ENCODE data around the gene SPEG. TPM values are rescaled to one million over a fixed set of nuclear protein-coding genes. Genes with fewer than 3 reads are reported as not detected.
"Not testable (repeated sequence)": the region's sequence is repeated elsewhere in the genome, so short reads cannot be mapped to it uniquely, and the experiment has no call there.

The SPEG gene
- total RNA-seq, 1 donor from 2014 or later, result 0.09 TPM

DNA sequence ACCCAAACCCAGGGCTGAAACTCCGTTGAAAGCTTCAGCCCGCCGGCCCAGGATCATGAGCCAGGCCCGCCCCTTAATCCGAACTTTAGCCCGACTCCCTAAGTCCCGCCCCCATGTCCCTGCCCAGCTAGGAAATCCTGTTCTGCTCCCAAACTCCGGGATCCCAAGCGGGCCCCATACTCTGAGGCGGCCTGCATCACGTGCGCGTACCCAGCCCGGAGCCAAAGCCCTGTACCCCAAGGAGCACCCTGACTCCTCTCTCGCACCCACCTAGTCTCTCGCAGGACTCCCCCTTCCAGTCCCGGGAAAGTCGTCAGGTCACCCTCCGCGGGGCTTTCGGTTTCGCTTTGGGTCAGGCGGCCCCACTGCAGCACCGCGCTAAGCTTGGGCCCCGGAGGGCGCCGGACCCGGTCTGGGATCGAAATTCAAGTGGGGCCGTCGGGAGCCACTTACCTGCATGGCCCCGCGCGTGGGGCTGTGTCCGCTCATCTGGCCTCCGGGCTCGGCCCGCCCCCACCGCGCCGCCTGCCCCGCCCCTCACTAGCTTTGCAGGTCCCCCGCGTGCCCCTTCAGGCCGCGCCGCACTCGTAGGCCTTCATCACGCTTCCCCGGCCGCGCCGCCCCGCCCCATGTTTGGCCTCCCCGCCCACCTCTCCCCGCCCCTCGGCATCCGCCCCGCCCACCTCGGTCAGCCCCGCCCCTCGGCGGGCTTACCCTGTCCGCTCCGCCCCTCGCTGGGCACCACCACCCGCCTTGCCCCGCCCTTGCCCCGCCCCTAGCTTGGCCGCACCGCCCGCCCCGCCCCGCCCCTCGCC, 47.1 kb upstream of the SPEG start, which contains the start of gene DNPEP:
TSS of gene DNPEP (minus strand) at position 607 of the 815 bp plus-strand sequence. CDS start at position 489, 118 bp downstream.
- Mint-ChIP-seq H3K4me3 (peak within 1 kb of the TSS; percentile 95), H3K4me1 (peaks cover 16% of the 10 kb centered on the region), H3K9me3 (no peaks in the 10 kb centered on the region), H3K27ac (peak within 1 kb of the TSS; percentile 93), H3K36me3 (ENCODE audit: low read depth) (peaks cover 47% of the 10 kb centered on the region), H3K27me3 (no peaks in the 10 kb centered on the region)
- CTCF ChIA-PET, result interaction anchor here (1.1 to 1.2 kb wide), 2 partner anchors 93 to 108 kb away, joined by 3 to 4 read pairs; partner anchors contain the start of gene DNAJB2
- TF ChIP-seq, protein P1, sequence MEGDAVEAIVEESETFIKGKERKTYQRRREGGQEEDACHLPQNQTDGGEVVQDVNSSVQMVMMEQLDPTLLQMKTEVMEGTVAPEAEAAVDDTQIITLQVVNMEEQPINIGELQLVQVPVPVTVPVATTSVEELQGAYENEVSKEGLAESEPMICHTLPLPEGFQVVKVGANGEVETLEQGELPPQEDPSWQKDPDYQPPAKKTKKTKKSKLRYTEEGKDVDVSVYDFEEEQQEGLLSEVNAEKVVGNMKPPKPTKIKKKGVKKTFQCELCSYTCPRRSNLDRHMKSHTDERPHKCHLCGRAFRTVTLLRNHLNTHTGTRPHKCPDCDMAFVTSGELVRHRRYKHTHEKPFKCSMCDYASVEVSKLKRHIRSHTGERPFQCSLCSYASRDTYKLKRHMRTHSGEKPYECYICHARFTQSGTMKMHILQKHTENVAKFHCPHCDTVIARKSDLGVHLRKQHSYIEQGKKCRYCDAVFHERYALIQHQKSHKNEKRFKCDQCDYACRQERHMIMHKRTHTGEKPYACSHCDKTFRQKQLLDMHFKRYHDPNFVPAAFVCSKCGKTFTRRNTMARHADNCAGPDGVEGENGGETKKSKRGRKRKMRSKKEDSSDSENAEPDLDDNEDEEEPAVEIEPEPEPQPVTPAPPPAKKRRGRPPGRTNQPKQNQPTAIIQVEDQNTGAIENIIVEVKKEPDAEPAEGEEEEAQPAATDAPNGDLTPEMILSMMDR (IDR thresholded peaks at IDR 0.05), result no peak
- peak; percentile 55 for ATAC-seq (ENCODE audit: low read depth)
- peak; percentile 92 for DNase-seq
- POLR2A ChIA-PET, result interaction anchor here (0.6 to 2.6 kb wide), 35 partner anchors 9 to 1171 kb away, joined by 3 to 20 read pairs (median 6); partner anchors contain the start of genes ABCB6, ARPC2, BCS1L and CHPF
- intact Hi-C loops (cut with micrococcal nuclease), result loop anchor here (1.0 to 10.0 kb wide), 19 partner anchors 93 to 1171 kb away; partner anchors contain the start of genes AAMP, ANKZF1, ARPC2 and ATG9A

DNA sequence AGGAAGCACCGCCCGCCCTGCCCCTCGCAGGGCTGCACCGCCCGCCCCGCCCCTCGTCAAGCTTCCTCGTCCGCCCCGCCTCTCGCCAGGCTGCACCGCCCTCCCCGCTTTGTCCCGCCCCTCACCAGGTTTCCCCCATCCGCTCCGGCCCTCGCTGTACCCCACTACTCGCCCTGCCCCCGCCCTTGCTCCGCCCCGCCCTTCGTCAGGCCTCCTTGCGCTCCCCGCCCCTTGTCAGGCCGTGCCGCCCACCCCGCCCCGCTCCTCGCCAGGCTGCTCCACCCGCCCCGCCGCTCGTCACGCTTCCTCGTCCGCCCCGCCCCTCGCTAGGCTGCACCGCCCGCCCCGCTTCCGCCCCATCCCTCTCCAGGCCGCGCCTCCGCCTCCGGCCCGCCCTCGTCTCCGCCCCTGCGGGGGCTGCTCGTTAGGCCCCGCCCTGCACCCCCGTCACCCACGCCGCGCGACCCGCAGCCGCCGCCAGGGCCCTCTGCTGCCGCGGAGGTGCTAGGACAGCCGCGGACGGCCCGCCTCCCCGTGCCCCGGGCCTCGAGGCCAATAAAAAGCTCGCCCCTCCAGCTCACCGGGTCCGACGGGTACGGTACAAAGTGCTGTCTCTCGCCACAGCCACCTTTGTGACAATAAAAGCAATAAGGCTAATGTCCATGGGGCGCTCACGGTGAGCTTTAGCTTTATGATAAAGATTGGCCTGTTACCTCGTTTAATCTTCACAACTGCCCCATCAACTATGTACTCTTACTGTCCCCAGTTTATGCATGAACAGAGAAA, 46.3 kb upstream of the SPEG start:
- intact Hi-C loops (cut with micrococcal nuclease), result loop anchor here (1.0 to 10.0 kb wide), 18 partner anchors 94 to 1172 kb away; partner anchors contain the start of genes AAMP, ANKZF1, ARPC2 and ATG9A
- DNase-seq (peak; percentile 99), ATAC-seq (ENCODE audit: low read depth) (peak; percentile 79)
- ChIA-PET POLR2A (interaction anchor here (0.6 to 2.6 kb wide), 34 partner anchors 10 to 1171 kb away, joined by 3 to 20 read pairs (median 6); partner anchors contain the start of genes ABCB6, ARPC2, BCS1L and CHPF), CTCF (interaction anchor here (0.6 to 1.5 kb wide), 8 partner anchors 15 to 228 kb away, joined by 3 to 5 read pairs (median 4); partner anchors contain the start of genes DNAJB2, GMPPA, NHEJ1 and TUBA4A)
- Mint-ChIP-seq H3K36me3 (ENCODE audit: low read depth) (peaks cover 40% of the 10 kb centered on the region), H3K4me1 (peaks cover 16% of the 10 kb centered on the region), H3K4me3 (peak overlapping the region; percentile 71), H3K27ac (peak overlapping the region; percentile 84), H3K9me3 (no peaks in the 10 kb centered on the region), H3K27me3 (peaks cover 4% of the 10 kb centered on the region)
- TF ChIP-seq, protein P1 (IDR thresholded peaks at IDR 0.05), result no peak

DNA sequence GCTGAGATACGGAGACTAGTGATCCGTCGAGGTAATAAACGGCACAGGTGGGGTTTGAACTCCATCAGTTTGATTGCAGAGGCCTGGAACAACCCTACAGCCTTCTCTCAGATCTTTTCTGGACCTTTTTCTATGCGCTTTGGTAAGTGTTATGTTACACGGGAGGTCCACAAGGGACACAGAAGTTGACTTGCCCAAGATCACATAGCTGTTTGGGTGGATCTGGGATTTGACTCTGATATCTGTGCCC, 45.8 kb upstream of the SPEG start:
- no peak for DNase-seq
- ATAC-seq (ENCODE audit: low read depth), result no peak
- Mint-ChIP-seq H3K36me3 (ENCODE audit: low read depth) (peaks cover 34% of the 10 kb centered on the region), H3K4me3 (peak overlapping the region; percentile 71), H3K27ac (peak overlapping the region; percentile 81), H3K27me3 (peaks cover 8% of the 10 kb centered on the region), H3K4me1 (peaks cover 16% of the 10 kb centered on the region), H3K9me3 (no peaks in the 10 kb centered on the region)
- ChIA-PET CTCF (interaction anchor here (0.6 to 1.5 kb wide), 6 partner anchors 14 to 229 kb away, joined by 3 to 5 read pairs (median 4); partner anchors contain the start of genes GMPPA, NHEJ1 and TUBA4A), POLR2A (interaction anchor here (1.6 to 2.6 kb wide), 8 partner anchors 10 to 729 kb away, joined by 6 to 20 read pairs (median 12); partner anchors contain the start of genes ABCB6, BCS1L, CNPPD1 and DNAJB2)
- TF ChIP-seq, protein P1 (IDR thresholded peaks at IDR 0.05), result no peak
- intact Hi-C loops (cut with micrococcal nuclease), result loop anchor here (1.0 to 10.0 kb wide), 18 partner anchors 95 to 1172 kb away; partner anchors contain the start of genes AAMP, ANKZF1, ARPC2 and ATG9A

DNA sequence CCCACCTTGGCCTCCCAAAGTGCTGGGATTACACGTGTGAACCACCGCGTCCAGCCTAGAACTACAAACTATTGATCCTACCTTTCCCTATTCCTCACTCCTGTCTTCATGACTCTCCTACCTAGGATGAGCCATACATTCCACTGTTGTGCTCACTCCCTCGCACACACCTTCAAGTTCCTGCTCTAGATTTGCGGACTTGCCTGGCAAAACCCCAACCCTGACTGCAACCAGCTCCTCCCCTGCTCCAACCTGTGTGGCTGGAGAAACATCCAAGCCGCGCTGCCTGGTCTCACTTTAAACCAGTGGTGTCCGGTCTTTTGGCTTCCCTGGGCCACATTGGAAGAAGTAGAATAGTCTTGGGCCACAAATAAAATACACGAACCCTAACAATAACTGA, 41.9 kb upstream of the SPEG start:
- Mint-ChIP-seq H3K27ac (no peak overlapping the region), H3K36me3 (ENCODE audit: low read depth) (no peaks in the 10 kb centered on the region), H3K9me3 (no peaks in the 10 kb centered on the region), H3K4me1 (peaks cover 5% of the 10 kb centered on the region), H3K4me3 (no peak overlapping the region), H3K27me3 (peaks cover 27% of the 10 kb centered on the region)
- POLR2A ChIA-PET, result interaction anchor here (0.6 kb wide), 2 partner anchors 13 to 17 kb away, joined by 4 read pairs; no protein-coding TSS in a partner anchor
- intact Hi-C loops (cut with micrococcal nuclease), result no loop called here
- CTCF ChIA-PET, result no interaction called here
- TF ChIP-seq, protein P1 (IDR thresholded peaks at IDR 0.05), result no peak
- ATAC-seq (ENCODE audit: low read depth) (no peak), DNase-seq (no peak)

DNA sequence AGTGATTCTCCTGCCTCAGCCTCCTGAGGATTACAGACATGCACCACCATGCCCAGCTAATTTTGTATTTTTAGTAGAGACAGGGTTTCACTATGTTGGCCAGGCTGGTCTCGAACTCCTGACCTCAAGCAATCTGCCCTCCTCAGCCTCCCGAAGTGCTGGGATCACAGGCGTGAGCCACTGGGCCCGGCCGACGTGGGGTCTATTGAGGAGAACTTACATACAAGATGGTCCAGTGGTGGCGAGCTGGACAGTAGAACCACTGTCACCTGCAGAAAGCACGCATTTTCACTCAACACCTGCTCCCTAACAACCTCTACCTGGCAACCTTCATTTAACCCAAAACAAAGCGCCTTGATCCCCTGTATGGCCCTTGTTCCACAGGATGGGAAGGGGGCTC, 39.6 kb upstream of the SPEG start:
- intact Hi-C loops (cut with micrococcal nuclease); DNase-seq; H3K4me1 Mint-ChIP-seq; H3K9me3 Mint-ChIP-seq; ATAC-seq (ENCODE audit: low read depth); H3K27ac Mint-ChIP-seq; H3K36me3 Mint-ChIP-seq (ENCODE audit: low read depth); H3K4me3 Mint-ChIP-seq; POLR2A ChIA-PET: not testable (repeated sequence)
- H3K27me3 Mint-ChIP-seq, result peaks cover 29% of the 10 kb centered on the region
- CTCF ChIA-PET, result interaction anchor here (0.6 kb wide), 1 partner anchor 189 kb away, joined by 5 read pairs; no protein-coding TSS in a partner anchor
